K562 treated with DMSO at 1 percent for 12 hours (cell line): ENCODE results near the gene OR10R2. TPM values are rescaled to one million over a fixed set of nuclear protein-coding genes. Genes with fewer than 3 reads are reported as not detected.

Source experiments
- total RNA-seq: library from RNA; unstranded; fragments of 300-600 nt; gene quantifications from 2 replicates; pipeline ENCODE4 v1.2.3, GENCODE V29; 2022; ENCODE audit not compliant: insufficient read depth

Gene OR10R2
- not detected in 2 replicates for total RNA-seq

GRCh38 chr1:158471920-158472319 is at the start of gene OR10R2:
TSS of gene OR10R2 (plus strand) at chr1:158472220. CDS start at chr1:158472326, 106 bp downstream.

GRCh38 chr1:158426137-158426536 is 45.9 kb upstream of the OR10R2 start, which contains the start of gene OR10K2:
TSS of gene OR10K2 (minus strand) at chr1:158426237. CDS start at chr1:158420866, 5,371 bp downstream.

DNA sequence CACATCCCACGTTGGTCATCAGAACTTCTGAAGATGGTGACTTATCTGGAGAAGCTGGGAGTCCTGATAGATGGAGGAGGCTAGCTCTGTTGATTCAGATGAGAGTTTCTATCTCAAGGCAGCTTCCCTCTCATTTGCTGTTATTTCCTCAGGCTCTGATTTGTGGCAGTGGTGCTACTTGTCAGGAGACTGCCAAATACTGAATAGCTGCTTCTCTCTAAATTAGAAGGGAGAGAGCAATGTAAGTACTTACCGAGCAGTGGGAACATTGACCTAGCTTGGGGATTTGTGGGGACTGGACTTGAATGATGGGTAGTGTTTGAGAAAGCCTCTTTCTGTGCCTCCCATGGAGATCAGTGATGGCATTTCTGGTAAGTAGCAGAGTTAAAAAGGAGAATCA is 10.5 kb upstream of the OR10R2 start, which contains the start of gene OR10K1:
Gene OR10K1, plus strand, starts transcription at position 301 of the 400 bp plus-strand sequence. CDS start 3,728 bp downstream, outside the sequence.

Other genes with a start within 250 kb of the OR10R2 start
- not detected in 2 replicates for gene CD1A, start 217.8 kb upstream of the OR10R2 start, total RNA-seq
- gene CD1C, start 182.3 kb upstream of the OR10R2 start, total RNA-seq: not detected in 2 replicates
- gene CD1B, start 140.7 kb upstream of the OR10R2 start, total RNA-seq: not detected in 2 replicates
- gene CD1E, start 118.3 kb upstream of the OR10R2 start, total RNA-seq: not detected in 2 replicates
- not detected in 2 replicates for gene OR10T2, start 72.8 kb upstream of the OR10R2 start, total RNA-seq
- not detected in 2 replicates for gene OR10K2, start 46.0 kb upstream of the OR10R2 start, total RNA-seq
- not detected in 2 replicates for gene OR10K1, start 10.4 kb upstream of the OR10R2 start, total RNA-seq
- not detected in 2 replicates for gene OR6Y1, start 82.2 kb downstream of the OR10R2 start, total RNA-seq
- not detected in 2 replicates for gene OR6P1, start 98.4 kb downstream of the OR10R2 start, total RNA-seq
- gene OR10X1, start 107.7 kb downstream of the OR10R2 start, total RNA-seq: not detected in 2 replicates
- not detected in 2 replicates for gene OR10Z1, start 133.0 kb downstream of the OR10R2 start, total RNA-seq
- gene SPTA1, start 214.5 kb downstream of the OR10R2 start, total RNA-seq: 10.0 and 15.3 TPM in 2 replicates
- gene OR6K2, start 228.4 kb downstream of the OR10R2 start, total RNA-seq: not detected in 2 replicates
- not detected in 2 replicates for gene OR6K3, start 248.5 kb downstream of the OR10R2 start, total RNA-seq